Stimulated activated CD4-positive, alpha-beta T cell treated with anti-CD3 and anti-CD28 coated beads, Interleukin-1b, Interleukin-23, amount 100 ng/mL, for 24 hours (primary cell): ENCODE measurements around the gene DNAAF8.

Source experiments
- DNase-seq, 4 experiments: peaks; one replicate each; pipeline ENCODE4 v3.0.0-alpha.2; 2020; ENCODE audit warnings: low read depth in 4 of 4, low spot score in 1 of 4

The DNAAF8 gene

GRCh38 chr16:4750896-4751295, 16.6 kb downstream of the DNAAF8 start:
- DNase-seq, result no peak

GRCh38 chr16:4752351-4753100, 18.2 kb downstream of the DNAAF8 start:
- no peak for DNase-seq

- no peak for DNase-seq
Measured at GRCh38 chr16:4753227-4753626, 18.9 kb downstream of the DNAAF8 start.

- DNase-seq, result no peak
Measured at GRCh38 chr16:4754865-4755264, 20.5 kb downstream of the DNAAF8 start.

- DNase-seq, result no peak
Measured at GRCh38 chr16:4755687-4756086, 21.4 kb downstream of the DNAAF8 start.

- no peak for DNase-seq
Measured at GRCh38 chr16:4760221-4760910, 26.0 kb downstream of the DNAAF8 start.

- no peak for DNase-seq
Measured at GRCh38 chr16:4762205-4762604, 27.9 kb downstream of the DNAAF8 start.

- DNase-seq, result no peak
Measured at GRCh38 chr16:4763791-4764190, 29.5 kb downstream of the DNAAF8 start.

GRCh38 chr16:4765511-4766474, 31.5 kb downstream of the DNAAF8 start:
- no peak for DNase-seq

- peak; percentile 95 to 98 (median 96) for DNase-seq
Measured at GRCh38 chr16:4766875-4767628, 32.7 kb downstream of the DNAAF8 start, which contains the start of gene ZNF500. TSS of gene ZNF500 (minus strand) at chr16:4767162. CDS start at chr16:4765978, 1,184 bp downstream.

GRCh38 chr16:4767872-4768548, 33.7 kb downstream of the DNAAF8 start:
- DNase-seq, result no peak

- peak; percentile 67 to 88 (median 82) for DNase-seq
Measured at GRCh38 chr16:4768549-4769305, 34.4 kb downstream of the DNAAF8 start.

GRCh38 chr16:4769306-4769638, 34.9 kb downstream of the DNAAF8 start:
- no peak for DNase-seq

GRCh38 chr16:4771646-4772045, 37.3 kb downstream of the DNAAF8 start:
- DNase-seq, result no peak

- DNase-seq, result no peak
Measured at GRCh38 chr16:4772351-4772750, 38.0 kb downstream of the DNAAF8 start.

GRCh38 chr16:4775005-4775404, 40.7 kb downstream of the DNAAF8 start:
- no peak for DNase-seq

- DNase-seq, result no peak
Measured at GRCh38 chr16:4776141-4776705, 41.9 kb downstream of the DNAAF8 start.

- no peak for DNase-seq
Measured at GRCh38 chr16:4777339-4778049, 43.2 kb downstream of the DNAAF8 start.

GRCh38 chr16:4778050-4778392, 43.7 kb downstream of the DNAAF8 start:
- DNase-seq, result no peak
